Measurements from ENCODE around the gene ARNT2. TPM values are rescaled to one million over a fixed set of nuclear protein-coding genes. Genes with fewer than 3 reads are reported as not detected.

Gene ARNT2
- total RNA-seq, 1 experiment from 2014 or later: 16.8 TPM

DNA sequence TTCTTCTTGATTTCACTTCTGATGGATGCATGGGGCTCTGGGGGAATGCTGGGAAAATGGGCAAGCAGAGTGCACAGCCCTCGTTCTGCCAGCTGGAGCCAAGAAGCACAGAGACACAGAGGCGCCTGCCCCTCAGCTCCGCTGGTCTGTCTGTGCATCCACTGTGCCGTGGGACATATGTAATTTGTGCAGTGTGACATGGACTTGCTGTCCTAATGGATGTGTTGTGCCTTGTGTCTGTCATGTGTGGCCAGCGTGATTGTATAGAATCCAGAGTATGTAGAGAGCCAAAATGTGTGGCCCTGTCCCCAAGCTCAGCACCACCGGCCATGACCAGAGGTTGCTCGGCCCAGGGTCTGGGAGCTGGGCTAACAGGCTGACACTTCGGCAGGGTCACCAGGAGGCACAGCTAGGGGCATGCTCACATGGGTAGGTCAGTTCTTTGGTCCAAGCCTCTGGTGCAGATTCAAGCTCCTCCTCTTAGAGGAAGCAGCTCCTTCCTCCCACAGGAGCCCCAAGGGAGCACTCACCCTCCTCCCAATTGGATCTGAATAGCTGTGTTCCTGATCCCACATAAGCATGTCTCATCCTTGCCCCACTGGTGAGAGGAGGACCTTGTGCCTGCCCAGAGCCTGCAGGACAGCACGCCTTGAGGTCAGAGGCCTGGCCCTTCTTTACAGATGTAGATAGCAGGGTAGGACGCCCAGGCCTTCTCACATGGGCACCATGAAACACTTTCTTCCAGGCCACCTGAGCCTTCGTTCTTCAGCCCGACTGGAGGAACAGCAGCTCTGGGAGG lies 190.1 kb downstream of the ARNT2 start:
- BruUV-seq (replicated peaks): no TSS peak
- ChIA-PET CTCF (interaction anchor here (0.6 kb wide), 1 partner anchor 1235 kb away, joined by 6 read pairs; no protein-coding TSS in a partner anchor), POLR2A (no interaction called here)
- no peak for DNase-seq (ENCODE audit: low read depth, low spot score)
- ATAC-seq: no peak
- Histone ChIP-seq H3K4me3 (ENCODE audit: low read depth in 2 of 2, low read length in 2 of 2) (no peak overlapping the region), H3K4me1 (ENCODE audit: control insufficient read depth, insufficient read depth, low read length) (no peaks in the 10 kb centered on the region), H3K27ac (ENCODE audit: low read length) (no peak overlapping the region), H3K27me3 (ENCODE audit: control insufficient read depth, insufficient read depth, low read length) (no peaks in the 10 kb centered on the region), H3K9me3 (ENCODE audit: control insufficient read depth, insufficient read depth, low read depth, low read length) (no peaks in the 10 kb centered on the region), H3K36me3 (ENCODE audit: control insufficient read depth, insufficient read depth, low read length) (no peaks in the 10 kb centered on the region)
- no peak for TF ChIP-seq TCF7L2 (IDR thresholded peaks at IDR 0.05; ENCODE audit: low read depth, low read length)
- TF ChIP-seq, protein P1, sequence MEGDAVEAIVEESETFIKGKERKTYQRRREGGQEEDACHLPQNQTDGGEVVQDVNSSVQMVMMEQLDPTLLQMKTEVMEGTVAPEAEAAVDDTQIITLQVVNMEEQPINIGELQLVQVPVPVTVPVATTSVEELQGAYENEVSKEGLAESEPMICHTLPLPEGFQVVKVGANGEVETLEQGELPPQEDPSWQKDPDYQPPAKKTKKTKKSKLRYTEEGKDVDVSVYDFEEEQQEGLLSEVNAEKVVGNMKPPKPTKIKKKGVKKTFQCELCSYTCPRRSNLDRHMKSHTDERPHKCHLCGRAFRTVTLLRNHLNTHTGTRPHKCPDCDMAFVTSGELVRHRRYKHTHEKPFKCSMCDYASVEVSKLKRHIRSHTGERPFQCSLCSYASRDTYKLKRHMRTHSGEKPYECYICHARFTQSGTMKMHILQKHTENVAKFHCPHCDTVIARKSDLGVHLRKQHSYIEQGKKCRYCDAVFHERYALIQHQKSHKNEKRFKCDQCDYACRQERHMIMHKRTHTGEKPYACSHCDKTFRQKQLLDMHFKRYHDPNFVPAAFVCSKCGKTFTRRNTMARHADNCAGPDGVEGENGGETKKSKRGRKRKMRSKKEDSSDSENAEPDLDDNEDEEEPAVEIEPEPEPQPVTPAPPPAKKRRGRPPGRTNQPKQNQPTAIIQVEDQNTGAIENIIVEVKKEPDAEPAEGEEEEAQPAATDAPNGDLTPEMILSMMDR (IDR thresholded peaks at IDR 0.05): no peak
- TF ChIP-seq POLR2AphosphoS5 (IDR thresholded peaks at IDR 0.05; ENCODE audit: low read depth, low read length): no peak
- TF ChIP-seq SIN3A (IDR thresholded peaks at IDR 0.05; ENCODE audit: borderline replicate concordance, insufficient read depth, low read depth, low read length): no peak
- TF ChIP-seq, protein P2, sequence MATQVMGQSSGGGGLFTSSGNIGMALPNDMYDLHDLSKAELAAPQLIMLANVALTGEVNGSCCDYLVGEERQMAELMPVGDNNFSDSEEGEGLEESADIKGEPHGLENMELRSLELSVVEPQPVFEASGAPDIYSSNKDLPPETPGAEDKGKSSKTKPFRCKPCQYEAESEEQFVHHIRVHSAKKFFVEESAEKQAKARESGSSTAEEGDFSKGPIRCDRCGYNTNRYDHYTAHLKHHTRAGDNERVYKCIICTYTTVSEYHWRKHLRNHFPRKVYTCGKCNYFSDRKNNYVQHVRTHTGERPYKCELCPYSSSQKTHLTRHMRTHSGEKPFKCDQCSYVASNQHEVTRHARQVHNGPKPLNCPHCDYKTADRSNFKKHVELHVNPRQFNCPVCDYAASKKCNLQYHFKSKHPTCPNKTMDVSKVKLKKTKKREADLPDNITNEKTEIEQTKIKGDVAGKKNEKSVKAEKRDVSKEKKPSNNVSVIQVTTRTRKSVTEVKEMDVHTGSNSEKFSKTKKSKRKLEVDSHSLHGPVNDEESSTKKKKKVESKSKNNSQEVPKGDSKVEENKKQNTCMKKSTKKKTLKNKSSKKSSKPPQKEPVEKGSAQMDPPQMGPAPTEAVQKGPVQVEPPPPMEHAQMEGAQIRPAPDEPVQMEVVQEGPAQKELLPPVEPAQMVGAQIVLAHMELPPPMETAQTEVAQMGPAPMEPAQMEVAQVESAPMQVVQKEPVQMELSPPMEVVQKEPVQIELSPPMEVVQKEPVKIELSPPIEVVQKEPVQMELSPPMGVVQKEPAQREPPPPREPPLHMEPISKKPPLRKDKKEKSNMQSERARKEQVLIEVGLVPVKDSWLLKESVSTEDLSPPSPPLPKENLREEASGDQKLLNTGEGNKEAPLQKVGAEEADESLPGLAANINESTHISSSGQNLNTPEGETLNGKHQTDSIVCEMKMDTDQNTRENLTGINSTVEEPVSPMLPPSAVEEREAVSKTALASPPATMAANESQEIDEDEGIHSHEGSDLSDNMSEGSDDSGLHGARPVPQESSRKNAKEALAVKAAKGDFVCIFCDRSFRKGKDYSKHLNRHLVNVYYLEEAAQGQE (IDR thresholded peaks at IDR 0.05; ENCODE audit: insufficient read depth in 1 of 2, low read depth in 2 of 2, low read length in 1 of 2): no peak
- in situ Hi-C loops (cut with HindIII; ENCODE audit: low pct_unique_long_range_greater_than_20kb, low sequenced_read_pairs) (no loop called here), intact Hi-C loops (cut with micrococcal nuclease; ENCODE audit: unreplicated experiment) (no loop called here)

DNA sequence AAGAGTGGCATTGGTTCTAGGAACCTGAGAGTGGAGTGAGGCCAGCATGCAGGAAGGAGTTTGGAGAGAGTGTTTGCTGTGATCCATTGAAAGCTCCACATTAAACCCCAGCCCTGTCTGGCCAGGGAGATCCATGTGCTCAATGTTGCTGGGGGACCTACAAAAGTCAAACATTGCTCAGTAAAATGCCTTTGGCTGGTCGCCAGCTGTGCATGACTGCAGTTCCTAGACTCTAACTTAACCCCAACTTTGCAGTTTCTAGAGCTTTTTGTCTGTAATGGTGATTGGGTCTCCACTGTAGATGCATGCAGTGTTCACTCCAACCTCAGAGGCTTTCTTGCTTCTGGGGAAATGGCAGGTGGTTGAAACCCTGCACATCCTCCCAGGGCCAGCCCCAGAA lies 191.2 kb downstream of the ARNT2 start:
- ChIA-PET POLR2A (interaction anchor here (0.6 kb wide), 1 partner anchor 105 kb away, joined by 4 read pairs; no protein-coding TSS in a partner anchor), CTCF (no interaction called here)
- TF ChIP-seq POLR2AphosphoS5 (IDR thresholded peaks at IDR 0.05; ENCODE audit: low read depth, low read length): no peak
- TF ChIP-seq SIN3A (IDR thresholded peaks at IDR 0.05; ENCODE audit: borderline replicate concordance, insufficient read depth, low read depth, low read length): no peak
- no peak for TF ChIP-seq TCF7L2 (IDR thresholded peaks at IDR 0.05; ENCODE audit: low read depth, low read length)
- TF ChIP-seq, protein P1 (IDR thresholded peaks at IDR 0.05): no peak
- TF ChIP-seq, protein P2 (IDR thresholded peaks at IDR 0.05; ENCODE audit: insufficient read depth in 1 of 2, low read depth in 2 of 2, low read length in 1 of 2): no peak
- in situ Hi-C loops (cut with HindIII; ENCODE audit: low pct_unique_long_range_greater_than_20kb, low sequenced_read_pairs): no loop called here
- H3K9me3 ChIP-seq (ENCODE audit: control insufficient read depth, insufficient read depth, low read depth, low read length): no peaks in the 10 kb centered on the region
- H3K27ac ChIP-seq (ENCODE audit: low read length): no peak overlapping the region
- H3K4me3 ChIP-seq (ENCODE audit: low read depth in 2 of 2, low read length in 2 of 2): no peak overlapping the region
- no peaks in the 10 kb centered on the region for H3K36me3 ChIP-seq (ENCODE audit: control insufficient read depth, insufficient read depth, low read length)
- DNase-seq (ENCODE audit: low read depth, low spot score): no peak
- ATAC-seq: no peak
- no peaks in the 10 kb centered on the region for H3K27me3 ChIP-seq (ENCODE audit: control insufficient read depth, insufficient read depth, low read length)
- intact Hi-C loops (cut with micrococcal nuclease; ENCODE audit: unreplicated experiment): no loop called here
- BruUV-seq (replicated peaks): no TSS peak
- no peaks in the 10 kb centered on the region for H3K4me1 ChIP-seq (ENCODE audit: control insufficient read depth, insufficient read depth, low read length)
